Measurements from ENCODE around the gene SETD4.
"Not testable (repeated sequence)": the region's sequence is repeated elsewhere in the genome, so short reads cannot be mapped to it uniquely, and the experiment has no call there.

The SETD4 gene, protein sequence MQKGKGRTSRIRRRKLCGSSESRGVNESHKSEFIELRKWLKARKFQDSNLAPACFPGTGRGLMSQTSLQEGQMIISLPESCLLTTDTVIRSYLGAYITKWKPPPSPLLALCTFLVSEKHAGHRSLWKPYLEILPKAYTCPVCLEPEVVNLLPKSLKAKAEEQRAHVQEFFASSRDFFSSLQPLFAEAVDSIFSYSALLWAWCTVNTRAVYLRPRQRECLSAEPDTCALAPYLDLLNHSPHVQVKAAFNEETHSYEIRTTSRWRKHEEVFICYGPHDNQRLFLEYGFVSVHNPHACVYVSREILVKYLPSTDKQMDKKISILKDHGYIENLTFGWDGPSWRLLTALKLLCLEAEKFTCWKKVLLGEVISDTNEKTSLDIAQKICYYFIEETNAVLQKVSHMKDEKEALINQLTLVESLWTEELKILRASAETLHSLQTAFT

GRCh38 chr21:36060159-36060921, at the start of gene SETD4:
Gene SETD4, minus strand, starts transcription at chr21:36060526. Its CDS starts 1,638 bp downstream, at chr21:36058888.
- peak; percentile 94 for DNase-seq

- no peak for DNase-seq
These were observed 49.5 kb upstream of the SETD4 start for GRCh38 chr21:36109868-36110267.

- DNase-seq = no peak
These were observed 45.1 kb upstream of the SETD4 start for GRCh38 chr21:36105327-36105842.

DNA sequence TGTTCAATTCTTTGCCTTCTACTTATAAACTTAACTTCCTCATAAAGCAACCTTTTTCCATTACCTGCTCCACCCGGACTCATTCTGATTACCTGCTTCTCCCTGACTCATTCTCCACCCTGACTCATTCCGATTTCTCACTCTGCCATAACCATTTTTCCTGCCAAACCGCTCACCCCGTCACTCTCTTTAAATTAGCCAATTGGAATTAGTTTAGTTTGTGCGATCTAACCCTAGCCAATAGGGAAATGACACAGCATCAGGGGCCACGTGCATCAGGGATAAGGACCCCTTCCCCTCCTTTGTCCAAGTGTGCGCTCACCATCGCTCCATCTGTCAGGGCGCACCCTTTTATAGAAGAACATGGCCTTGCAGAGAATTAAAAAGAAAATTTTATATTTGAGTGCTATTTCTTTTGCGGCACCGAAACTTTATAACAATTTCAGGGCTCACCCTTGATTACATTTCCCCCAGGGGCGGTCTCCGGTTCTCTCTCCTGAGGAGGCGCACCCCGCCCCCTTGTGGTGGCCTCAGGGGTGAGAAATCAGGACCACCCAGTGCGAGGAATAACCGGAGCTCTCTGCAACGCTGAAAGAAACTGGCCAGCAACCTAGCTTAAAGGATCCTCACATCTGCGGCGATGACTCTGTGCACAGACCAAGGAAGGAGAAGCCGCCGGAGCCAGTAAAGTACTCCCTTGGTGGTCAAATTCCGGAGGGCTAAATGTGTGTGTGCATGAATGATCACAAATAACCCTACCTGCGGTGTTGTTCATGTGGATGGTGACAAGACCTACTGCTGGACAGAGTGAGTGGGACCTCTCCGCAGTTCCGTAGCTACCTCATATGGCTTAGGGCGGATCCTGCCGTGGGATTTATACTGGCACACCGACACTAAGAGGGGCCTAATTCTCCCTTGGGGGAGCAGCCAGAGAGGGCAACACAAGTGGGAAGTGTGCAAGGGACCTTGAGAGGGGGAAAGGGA, 44.3 kb upstream of the SETD4 start:
- DNase-seq = no peak

DNA sequence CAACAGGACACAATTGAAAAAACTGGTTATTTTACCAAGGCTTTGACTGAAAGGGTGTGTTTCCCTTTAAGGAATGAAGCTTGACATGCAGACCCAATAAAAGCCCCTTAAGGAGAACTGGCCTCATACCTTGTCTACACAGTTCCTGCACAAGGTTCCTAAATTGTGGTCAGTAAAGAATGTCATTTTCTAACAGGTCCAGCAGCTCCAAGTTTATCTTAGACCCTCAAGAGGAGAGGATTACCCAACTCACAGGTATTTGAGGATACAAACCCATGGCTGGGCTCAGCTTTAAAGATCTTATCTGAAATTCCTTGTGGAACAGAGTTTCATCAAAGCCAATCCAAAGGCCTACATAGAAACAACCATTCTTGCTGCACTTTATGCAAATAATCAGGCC, 43.1 kb upstream of the SETD4 start:
- no peak for DNase-seq

- no peak for DNase-seq
These were observed 40.8 kb upstream of the SETD4 start for GRCh38 chr21:36100971-36101641.

GRCh38 chr21:36099695-36100211, 39.4 kb upstream of the SETD4 start:
- not testable (repeated sequence) for DNase-seq

GRCh38 chr21:36099000-36099399, 38.7 kb upstream of the SETD4 start:
- no peak for DNase-seq

GRCh38 chr21:36098182-36098532, 37.8 kb upstream of the SETD4 start:
- DNase-seq = no peak

DNA sequence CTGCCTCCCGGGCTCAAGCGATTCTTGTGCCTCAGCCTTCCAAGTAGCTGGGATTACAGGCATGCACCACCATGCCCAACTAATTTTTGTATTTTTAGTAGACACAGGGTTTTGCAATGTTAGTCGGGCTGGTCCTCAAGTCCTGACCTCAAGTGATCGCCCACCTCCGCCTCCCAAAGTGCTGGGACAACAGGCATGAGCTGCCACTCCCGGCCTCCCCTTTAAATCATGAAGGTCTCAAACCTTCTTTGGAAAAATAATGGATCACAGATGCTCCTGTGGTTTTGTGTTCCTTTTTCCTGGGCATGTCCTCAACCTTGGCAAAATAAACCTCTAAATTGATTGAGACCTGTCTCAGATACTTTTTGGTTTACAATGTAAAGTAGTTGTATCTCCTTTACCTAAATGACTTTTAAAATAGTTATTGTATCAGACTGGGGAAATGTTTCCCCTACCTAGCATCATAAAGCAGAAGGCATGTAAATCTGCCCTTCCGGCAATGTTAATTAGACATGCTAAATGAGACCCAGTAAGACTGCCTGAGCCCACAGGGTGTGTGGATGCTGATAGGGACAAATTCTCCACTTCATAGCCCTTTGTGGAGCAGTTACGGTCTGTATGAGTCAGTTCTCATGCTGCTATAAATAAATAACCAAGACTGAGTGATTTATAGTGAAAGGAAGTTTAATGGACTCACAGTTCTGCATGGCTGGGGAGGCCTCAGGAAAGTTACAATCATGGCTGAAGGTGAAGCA, 37.3 kb upstream of the SETD4 start:
- DNase-seq = no peak

DNA sequence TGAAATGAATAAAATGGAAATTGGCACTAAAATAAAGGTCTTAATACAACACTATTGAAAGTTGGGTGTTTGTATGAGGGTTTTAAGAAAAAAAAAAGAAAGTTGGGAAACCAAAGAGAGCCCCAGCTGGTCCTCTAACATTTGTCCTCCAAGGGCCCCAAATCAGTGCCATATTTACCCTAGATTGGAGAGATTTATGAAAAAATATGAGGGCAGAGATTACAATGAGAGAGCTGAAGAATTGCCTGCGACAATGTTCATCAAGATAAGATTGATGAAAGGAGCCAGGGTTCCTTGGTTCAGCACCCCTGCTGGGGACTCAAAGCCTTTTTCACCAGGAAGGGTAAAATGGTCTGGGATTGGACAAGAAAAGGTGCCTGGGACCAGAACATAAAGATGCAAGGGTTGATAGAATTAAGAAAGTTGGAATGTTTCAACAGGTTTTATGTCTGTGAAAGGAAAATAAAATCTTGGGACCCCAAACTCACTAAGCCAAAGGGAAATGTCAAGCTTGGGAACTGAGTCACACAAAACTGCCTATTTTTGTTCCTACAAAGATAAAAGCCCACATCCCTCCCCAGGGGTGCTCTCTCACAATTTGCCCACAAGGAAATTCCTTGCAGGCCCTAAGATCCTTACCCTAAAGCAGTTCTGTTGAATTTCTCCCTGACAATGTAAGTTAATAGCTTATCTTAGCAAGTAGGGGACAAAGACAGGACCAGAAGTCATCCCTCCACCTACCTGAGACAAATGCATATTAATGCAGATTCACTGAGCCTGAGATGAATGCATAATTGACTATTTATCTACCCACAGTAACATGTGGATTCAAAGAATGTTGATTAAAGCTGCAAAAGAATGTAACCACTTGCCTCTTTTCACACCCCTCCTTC, 36.3 kb upstream of the SETD4 start:
- DNase-seq = no peak

DNA sequence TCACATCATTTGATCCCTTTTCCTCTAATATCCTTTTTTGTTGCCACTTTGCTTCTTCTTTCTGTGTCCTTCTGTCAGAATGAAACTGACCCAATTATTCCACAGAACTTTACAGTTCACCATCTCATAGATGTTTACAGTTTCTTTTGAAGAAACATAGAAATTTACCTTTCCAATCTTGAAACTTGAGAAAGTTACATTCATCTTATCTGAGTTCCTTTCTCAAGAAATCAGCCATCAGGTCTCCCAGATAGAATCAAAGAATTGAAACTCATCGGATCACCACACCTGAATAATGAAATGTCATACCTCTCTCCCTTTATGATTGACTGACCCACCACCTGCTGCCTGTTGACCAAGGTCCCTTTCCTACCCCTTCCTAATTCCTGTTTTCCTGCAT, 33.2 kb upstream of the SETD4 start:
- no peak for DNase-seq

- DNase-seq = no peak
These were observed 32.4 kb upstream of the SETD4 start for GRCh38 chr21:36092681-36093080.

DNA sequence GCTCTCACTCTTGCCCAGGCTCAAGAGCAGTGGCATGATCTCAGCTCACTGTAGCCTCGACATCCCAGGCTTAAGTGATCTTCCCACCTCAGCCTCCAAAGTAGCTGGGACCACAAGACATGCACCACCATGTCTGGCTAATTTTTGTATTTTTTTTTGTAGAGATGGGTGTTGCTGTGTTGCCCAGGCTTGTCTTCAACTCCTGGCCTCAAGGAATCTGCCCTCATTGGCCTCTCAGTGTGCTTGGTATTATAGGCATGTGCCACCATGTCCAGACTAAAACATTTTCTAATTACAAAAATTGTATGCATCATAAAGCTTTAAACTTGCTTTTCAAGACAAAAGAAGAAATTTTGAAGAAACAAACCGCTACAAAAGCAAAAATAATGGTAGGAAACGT, 29.6 kb upstream of the SETD4 start:
- no peak for DNase-seq

GRCh38 chr21:36087362-36088138, 27.2 kb upstream of the SETD4 start:
- no peak for DNase-seq

DNA sequence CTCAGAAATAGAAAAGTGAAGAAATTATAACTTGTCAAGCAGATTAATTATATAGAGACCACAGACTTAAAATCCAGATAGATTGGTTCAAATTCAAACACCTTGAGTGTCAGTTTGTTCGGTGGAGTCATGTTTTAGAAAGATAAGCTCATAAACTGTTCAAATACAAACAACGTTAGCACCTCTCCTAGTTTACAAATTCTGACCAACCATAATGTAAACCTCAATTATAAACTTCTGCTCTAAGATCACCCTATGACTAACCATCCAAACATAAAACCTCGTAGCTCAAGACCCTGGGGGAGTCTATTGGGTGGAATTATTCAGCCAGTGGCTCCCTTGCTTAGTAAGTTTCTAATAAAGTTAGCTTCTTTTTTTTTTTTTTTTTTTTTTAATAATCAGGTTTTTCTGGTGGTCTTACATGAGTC, 21.9 kb upstream of the SETD4 start:
- DNase-seq = no peak

DNA sequence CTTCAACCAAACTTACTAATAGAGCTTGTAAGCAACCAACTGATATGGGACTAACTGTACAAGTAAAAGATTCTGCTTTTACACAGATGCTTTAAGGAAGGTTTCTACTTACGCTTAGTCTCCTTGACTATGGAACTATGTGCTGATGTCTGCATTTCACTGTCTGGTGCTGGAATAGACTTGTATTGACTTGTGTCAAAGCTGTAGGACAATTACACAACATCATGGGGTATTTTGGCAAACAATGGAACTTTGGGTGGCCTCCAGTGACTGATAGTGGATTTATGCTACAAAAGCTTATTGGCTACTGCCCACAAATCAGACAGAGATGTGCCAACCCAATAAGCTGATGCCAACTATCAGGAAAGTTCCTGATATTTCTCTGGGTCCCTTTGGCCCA, 20.1 kb upstream of the SETD4 start:
- no peak for DNase-seq

DNA sequence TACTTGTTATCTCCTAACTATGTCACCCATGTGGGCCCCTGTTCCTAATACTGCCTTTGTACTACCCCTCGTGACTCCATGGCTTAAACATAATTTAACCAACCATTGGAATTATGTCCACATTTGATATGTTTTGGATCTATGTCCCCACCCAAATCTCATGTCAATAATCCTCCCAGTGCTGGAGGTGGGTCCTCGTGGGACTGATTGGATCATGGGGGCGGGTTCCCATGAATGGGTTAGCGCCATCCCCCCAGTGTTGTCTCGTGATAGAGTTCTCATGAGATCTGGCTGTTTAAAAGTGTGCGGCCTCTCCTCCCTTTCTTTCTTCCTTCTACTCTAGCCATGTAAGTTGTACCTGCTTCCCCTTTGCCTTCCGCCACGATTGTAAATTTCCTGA, 19.3 kb upstream of the SETD4 start:
- no peak for DNase-seq

DNA sequence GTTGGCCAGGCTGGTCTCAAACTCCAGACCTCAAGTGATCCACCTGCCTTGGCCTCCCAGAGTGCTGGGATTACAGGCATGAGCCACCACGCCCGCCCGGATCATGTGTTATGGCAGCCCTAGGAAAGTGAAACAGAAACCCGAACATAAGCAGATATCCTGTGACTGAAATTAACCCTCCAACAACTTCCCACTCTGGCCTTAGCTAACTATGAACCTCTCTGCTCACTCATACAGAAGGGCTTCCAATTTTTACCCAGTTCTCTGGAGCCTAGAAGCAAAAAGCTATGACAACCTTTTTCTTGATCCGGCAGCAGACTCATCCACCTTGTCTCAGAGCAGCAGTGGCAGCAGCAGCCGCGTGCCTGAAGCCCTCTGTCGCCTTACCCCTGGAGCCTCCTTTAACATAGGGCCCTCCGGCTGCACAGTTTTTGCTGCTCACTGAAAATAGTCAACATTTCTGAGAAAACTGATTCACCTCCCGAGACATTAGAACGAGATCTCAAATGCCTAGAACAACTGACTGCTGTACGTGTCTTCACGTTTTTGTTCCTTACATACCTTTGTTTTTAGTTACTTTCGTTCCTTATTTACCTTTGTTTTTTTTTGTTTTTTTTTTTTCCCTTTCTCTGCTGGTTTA, 18.8 kb upstream of the SETD4 start:
- no peak for DNase-seq

All from NCI-H748 treated with DMSO at 0.1 percent for 48 hours (cell line).